NCI-H1694 (cell line): ENCODE results near the gene ITGA4.
A peak's percentile ranks its signal among the peaks of the same experiment; 100 is the strongest.
"Not testable (repeated sequence)": the region's sequence is repeated elsewhere in the genome, so short reads cannot be mapped to it uniquely, and the experiment has no call there.

ENCODE experiments used
- DNase-seq: peaks from one replicate; lab custom pipeline; 2025; lab: John Stamatoyannopoulos, UW

The ITGA4 gene

GRCh38 chr2:181457121-181457740, at the start of gene ITGA4:
Gene ITGA4, plus strand, starts transcription at chr2:181457386. Its CDS starts 269 bp downstream, at chr2:181457655.
- no peak for DNase-seq

GRCh38 chr2:181408861-181409260, 48.3 kb upstream of the ITGA4 start:
- DNase-seq: no peak

DNA sequence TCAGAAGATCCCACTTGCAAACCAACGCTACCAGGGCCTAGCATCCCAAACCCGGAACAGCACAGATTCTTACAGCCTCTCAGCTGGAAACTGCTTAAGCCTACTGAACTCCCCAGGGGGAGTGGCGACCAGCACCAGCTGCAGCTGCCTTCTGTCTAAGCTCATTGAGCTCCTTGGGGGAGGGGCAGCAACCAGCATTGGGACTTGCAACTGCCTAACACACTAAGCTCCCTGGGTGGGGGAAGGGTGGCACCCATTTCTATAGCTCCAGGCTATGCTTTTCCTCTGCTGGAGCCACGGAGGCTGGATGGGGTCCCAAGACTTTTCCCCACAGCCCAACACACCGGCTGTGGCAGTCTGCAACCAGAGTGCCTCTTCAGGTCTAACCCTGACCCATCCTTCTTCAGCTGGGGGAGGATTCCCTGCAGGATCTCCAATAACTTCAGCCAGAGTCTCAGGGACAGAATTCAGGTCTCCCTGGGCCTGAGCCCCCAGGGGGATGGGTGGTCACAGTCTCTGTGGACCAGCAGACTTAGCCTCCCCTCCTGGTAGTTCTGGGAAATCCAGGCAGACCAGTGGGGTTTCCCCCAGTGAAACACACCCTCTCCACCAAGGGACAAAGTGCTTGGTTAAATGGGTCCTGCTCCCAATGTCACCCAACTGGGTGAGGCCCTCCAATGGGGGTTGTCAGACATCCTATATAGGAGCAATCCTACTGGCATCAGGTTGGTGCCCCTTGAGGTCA, 45.9 kb upstream of the ITGA4 start:
- peak; percentile 90 for DNase-seq

- DNase-seq: no peak
Measured at GRCh38 chr2:181419129-181419855, 37.9 kb upstream of the ITGA4 start.

GRCh38 chr2:181420259-181421130, 36.7 kb upstream of the ITGA4 start:
- no peak for DNase-seq

GRCh38 chr2:181421131-181421458, 36.1 kb upstream of the ITGA4 start:
- no peak for DNase-seq

DNA sequence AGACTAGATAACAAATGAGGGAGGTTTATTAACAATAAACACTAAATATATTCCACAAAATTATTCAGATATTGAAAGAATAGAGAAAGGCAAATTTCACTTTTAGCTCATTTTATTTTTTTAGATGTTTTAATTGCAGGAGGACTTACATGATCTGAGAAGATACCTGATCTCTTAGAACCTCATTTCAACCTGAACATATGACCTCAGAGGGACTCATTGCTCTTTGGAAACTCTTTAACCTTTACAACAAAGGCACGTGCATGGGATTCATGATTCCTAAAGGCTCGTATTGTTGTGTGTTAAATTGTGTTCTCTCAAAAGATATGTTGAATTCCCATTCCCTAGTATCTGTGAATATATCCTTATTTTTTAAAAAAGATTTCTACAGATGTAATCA, 35.7 kb upstream of the ITGA4 start:
- DNase-seq: no peak

DNA sequence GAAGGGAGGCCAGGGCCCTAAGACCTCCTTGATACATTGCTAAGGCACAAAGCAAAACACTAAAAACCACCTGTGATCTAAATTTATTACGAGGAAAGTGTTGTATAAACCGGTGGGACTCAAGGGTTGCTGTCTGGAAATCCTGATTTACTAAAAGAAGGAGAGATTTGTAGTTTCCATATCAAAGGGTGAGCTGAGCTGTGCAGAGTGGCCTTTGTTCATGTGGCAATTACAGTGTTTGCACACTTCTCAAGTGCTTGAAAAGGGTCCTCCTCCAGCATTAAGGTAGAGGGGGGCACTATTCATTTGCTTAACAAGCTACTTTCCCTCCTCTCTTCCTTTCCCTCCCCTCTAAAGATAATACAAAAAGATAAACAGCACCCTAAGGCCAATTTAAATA, 30.5 kb upstream of the ITGA4 start:
- no peak for DNase-seq

GRCh38 chr2:181430406-181431118, 26.6 kb upstream of the ITGA4 start:
- peak; percentile 15 for DNase-seq

- no peak for DNase-seq
Measured at GRCh38 chr2:181431674-181432073, 25.5 kb upstream of the ITGA4 start.

GRCh38 chr2:181438261-181438660, 18.9 kb upstream of the ITGA4 start:
- DNase-seq: no peak

GRCh38 chr2:181440344-181440743, 16.8 kb upstream of the ITGA4 start:
- no peak for DNase-seq

DNA sequence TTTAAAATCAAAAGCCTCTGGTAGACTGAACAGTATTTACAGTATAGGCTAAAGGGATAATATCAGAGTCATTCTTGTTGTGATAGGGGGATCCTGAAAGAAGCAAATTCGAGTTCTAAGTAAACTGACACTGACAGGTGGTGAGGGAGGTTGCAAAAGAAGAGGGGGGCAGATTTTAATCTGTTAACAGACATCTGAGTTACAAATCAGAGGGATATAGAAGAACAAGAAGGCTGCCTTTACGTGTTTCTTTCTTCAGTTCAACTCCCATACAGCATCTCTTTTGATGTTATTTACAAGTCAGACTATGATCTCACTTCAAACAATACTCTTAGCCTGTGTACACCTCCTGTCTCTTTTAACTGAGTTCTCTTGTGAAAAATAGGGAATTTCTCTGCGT, 16.3 kb upstream of the ITGA4 start:
- DNase-seq: no peak

GRCh38 chr2:181441670-181442069, 15.5 kb upstream of the ITGA4 start:
- DNase-seq: no peak

- DNase-seq: no peak
Measured at GRCh38 chr2:181444654-181445053, 12.5 kb upstream of the ITGA4 start.

DNA sequence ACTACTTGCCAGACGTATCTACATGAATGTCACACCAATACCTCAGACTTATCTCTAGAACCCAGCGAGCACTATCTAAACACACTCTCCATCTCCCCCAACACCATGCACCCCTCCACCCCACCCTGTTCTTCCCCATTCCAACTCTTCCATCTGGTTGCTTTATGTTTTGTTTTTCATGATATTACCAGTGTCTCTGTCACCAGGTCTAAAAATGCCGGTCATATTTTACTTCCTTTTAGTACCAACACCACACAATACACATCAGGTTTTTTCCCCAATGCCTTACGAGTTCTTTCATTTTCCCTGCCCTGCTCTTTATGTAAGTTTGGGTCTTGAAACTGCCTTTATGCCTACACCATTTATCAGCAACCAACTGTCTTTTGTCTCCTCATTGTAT, 10.2 kb upstream of the ITGA4 start:
- DNase-seq: no peak

DNA sequence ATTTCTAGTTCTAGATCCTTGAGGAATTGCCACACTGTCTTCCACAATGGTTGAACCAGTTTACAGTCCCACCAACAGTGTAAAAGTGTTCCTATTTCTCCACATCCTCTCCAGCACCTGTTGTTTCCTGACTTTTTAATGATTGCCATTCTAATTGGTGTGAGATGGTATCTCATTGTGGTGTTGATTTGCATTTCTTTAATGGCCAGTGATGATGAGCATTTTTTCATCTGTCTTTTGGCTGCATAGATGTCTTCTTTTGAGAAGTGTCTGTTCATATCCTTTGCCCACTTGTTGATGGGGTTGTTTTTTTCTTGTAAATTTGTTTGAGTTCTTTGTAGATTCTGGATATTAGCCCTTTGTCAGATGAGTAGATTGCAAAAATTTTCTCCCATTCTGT, 7.9 kb upstream of the ITGA4 start:
- not testable (repeated sequence) for DNase-seq

GRCh38 chr2:181454686-181455450, 2.3 kb upstream of the ITGA4 start:
- DNase-seq: no peak

DNA sequence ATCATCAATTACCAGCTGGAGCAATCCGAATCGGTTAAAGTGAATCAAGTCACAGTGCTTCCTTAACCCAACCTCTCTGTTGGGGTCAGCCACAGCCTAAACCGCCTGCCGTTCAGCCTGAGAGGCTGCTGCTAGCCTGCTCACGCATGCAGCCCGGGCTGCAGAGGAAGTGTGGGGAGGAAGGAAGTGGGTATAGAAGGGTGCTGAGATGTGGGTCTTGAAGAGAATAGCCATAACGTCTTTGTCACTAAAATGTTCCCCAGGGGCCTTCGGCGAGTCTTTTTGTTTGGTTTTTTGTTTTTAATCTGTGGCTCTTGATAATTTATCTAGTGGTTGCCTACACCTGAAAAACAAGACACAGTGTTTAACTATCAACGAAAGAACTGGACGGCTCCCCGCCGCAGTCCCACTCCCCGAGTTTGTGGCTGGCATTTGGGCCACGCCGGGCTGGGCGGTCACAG, 496 bp upstream of the ITGA4 start:
- DNase-seq: no peak

GRCh38 chr2:181457741-181458425, 697 bp downstream of the ITGA4 start:
- no peak for DNase-seq
